ENCODE measurements around the gene C13orf46.

Gene C13orf46

GRCh38 chr13:114009590-114010400 lies 35.9 kb upstream of the C13orf46 start:
- no peak for DNase-seq

GRCh38 chr13:114008964-114009589 lies 35.2 kb upstream of the C13orf46 start:
- no peak for DNase-seq

- DNase-seq, result no peak
These were observed 33.7 kb upstream of the C13orf46 start for GRCh38 chr13:114007566-114007965.

GRCh38 chr13:114005206-114005724 lies 31.4 kb upstream of the C13orf46 start:
- no peak for DNase-seq

GRCh38 chr13:114004420-114005205 lies 30.7 kb upstream of the C13orf46 start:
- DNase-seq, result no peak

- no peak for DNase-seq
These were observed 29.0 kb upstream of the C13orf46 start for GRCh38 chr13:114002771-114003321.

GRCh38 chr13:114002009-114002544 lies 28.2 kb upstream of the C13orf46 start:
- no peak for DNase-seq

- no peak for DNase-seq
These were observed 27.6 kb upstream of the C13orf46 start for GRCh38 chr13:114001331-114002008.

GRCh38 chr13:114000151-114001040 lies 26.5 kb upstream of the C13orf46 start:
- no peak for DNase-seq

GRCh38 chr13:113999618-113999910 lies 25.7 kb upstream of the C13orf46 start:
- DNase-seq, result no peak

GRCh38 chr13:113998781-113999617 lies 25.1 kb upstream of the C13orf46 start:
- no peak for DNase-seq

- no peak for DNase-seq
These were observed 24.2 kb upstream of the C13orf46 start for GRCh38 chr13:113997845-113998751.

- no peak for DNase-seq
These were observed 23.3 kb upstream of the C13orf46 start for GRCh38 chr13:113996912-113997745.

- DNase-seq, result no peak
These were observed 22.4 kb upstream of the C13orf46 start for GRCh38 chr13:113996081-113996911.

- DNase-seq, result no peak
These were observed 21.2 kb upstream of the C13orf46 start for GRCh38 chr13:113995051-113995601.

- no peak for DNase-seq
These were observed 18.6 kb upstream of the C13orf46 start for GRCh38 chr13:113992276-113993005.
